ENCODE data around the gene CLDN25.

DNA sequence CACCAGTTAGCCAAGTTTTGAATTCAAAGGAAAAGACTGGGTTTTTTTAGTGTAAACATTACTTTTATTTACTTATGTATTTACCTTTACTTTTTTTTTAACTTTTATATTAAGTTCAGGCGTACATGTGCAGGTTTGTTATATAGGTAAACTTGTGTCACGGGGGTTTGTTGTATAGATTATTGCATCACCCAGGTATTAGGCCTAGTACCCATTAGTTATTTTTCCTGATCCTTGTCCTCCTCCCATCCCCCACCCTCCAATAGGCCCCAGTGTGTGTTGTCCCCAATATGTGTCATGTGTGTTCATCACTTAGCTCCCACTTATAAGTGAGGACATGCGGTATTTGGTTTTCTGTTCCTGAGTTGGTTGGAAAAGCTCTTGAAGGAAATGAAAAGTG is 26.7 kb upstream of the CLDN25 start:
- TF ChIP-seq, protein P1, sequence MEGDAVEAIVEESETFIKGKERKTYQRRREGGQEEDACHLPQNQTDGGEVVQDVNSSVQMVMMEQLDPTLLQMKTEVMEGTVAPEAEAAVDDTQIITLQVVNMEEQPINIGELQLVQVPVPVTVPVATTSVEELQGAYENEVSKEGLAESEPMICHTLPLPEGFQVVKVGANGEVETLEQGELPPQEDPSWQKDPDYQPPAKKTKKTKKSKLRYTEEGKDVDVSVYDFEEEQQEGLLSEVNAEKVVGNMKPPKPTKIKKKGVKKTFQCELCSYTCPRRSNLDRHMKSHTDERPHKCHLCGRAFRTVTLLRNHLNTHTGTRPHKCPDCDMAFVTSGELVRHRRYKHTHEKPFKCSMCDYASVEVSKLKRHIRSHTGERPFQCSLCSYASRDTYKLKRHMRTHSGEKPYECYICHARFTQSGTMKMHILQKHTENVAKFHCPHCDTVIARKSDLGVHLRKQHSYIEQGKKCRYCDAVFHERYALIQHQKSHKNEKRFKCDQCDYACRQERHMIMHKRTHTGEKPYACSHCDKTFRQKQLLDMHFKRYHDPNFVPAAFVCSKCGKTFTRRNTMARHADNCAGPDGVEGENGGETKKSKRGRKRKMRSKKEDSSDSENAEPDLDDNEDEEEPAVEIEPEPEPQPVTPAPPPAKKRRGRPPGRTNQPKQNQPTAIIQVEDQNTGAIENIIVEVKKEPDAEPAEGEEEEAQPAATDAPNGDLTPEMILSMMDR (IDR thresholded peaks at IDR 0.05), result no peak
- no peak for TF ChIP-seq POLR2A (IDR thresholded peaks at IDR 0.05)
